Liver (tissue), 3 donors: ENCODE data around the gene MYO6.

Experiments used
- CTCF ChIP-seq: fragments of 150-350 bp; IDR thresholded peaks from 2 replicates; pipeline ENCODE4 v1.5.1; 2017; ENCODE audit warnings: improper control_type of control experiment, low read depth, low read length; ENCODE audit not compliant: missing input control
- MAX ChIP-seq: IDR thresholded peaks from 2 replicates; pipeline ENCODE4 v1.6.1; 2016; ENCODE audit warnings: antibody characterized with exemption
- NR2F2 ChIP-seq: IDR thresholded peaks from 2 replicates; pipeline ENCODE4 v1.6.1; 2016; ENCODE audit warnings: antibody characterized with exemption
- RAD21 ChIP-seq, 2 donors: IDR thresholded peaks; 2 replicates each; pipeline ENCODE4 v1.6.1; 2016; ENCODE audit warnings: antibody characterized with exemption in 2 of 2, mild to moderate bottlenecking in 2 of 2
- SP1 ChIP-seq: IDR thresholded peaks from 2 replicates; pipeline ENCODE4 v1.6.1; 2018; ENCODE audit warnings: antibody characterized with exemption, mild to moderate bottlenecking
- donor health status: healthy.
- donor health status: healthy.

GRCh38 chr6:75794954-75795739 is 46.1 kb downstream of the MYO6 start:
- TF ChIP-seq CTCF (no peak), SP1 (no peak), RAD21 (IDR thresholded peaks at IDR 0.05) (no peak), NR2F2 (no peak), MAX (no peak)
